SU-DHL-6 (cell line): ENCODE data around the gene DAPK1.
"Not testable (repeated sequence)": the region's sequence is repeated elsewhere in the genome, so short reads cannot be mapped to it uniquely, and the experiment has no call there.

ENCODE experiments used
- H2AFZ ChIP-seq: fragments of 200-600 bp; sonication (generic); 2 replicates; pipeline ENCODE4 v1.6.1; 2014; ENCODE audit warnings: low read depth, mild to moderate bottlenecking, moderate library complexity, mixed read lengths, antibody characterized with exemption, low read length; ENCODE audit not compliant: severe bottlenecking
- H3F3A ChIP-seq: fragments of 200-600 bp; shearing (Covaris generic); 2 replicates; pipeline ENCODE4 v1.6.0; 2016; ENCODE audit warnings: antibody characterized with exemption, mild to moderate bottlenecking; ENCODE audit not compliant: insufficient read depth
- H3K27ac ChIP-seq: fragments of 200-600 bp; sonication (generic); 2 replicates; pipeline ENCODE4 v1.5.1; 2016; ENCODE audit warnings: low read depth, mild to moderate bottlenecking, low read length, moderate library complexity, mixed read lengths
- H3K27me3 ChIP-seq: fragments of 200-600 bp; sonication (generic), shearing (Covaris generic); 2 replicates; pipeline ENCODE4 v1.6.0; 2014; ENCODE audit warnings: mild to moderate bottlenecking, low read length
- H3K36me3 ChIP-seq: fragments of 200-600 bp; sonication (generic); 2 replicates; pipeline ENCODE4 v1.6.1; 2014; ENCODE audit warnings: mild to moderate bottlenecking, low read length, mixed read lengths
- H3K4me2 ChIP-seq: fragments of 300-600, 200-600 bp; shearing (Covaris generic), sonication (generic); 2 replicates; pipeline ENCODE4 v1.6.0; 2014; ENCODE audit warnings: low read length, low read depth, mild to moderate bottlenecking; ENCODE audit not compliant: poor library complexity, severe bottlenecking
- H3K4me3 ChIP-seq: fragments of 200-600 bp; sonication (generic); 2 replicates; pipeline ENCODE4 v1.5.1; 2014; ENCODE audit warnings: antibody characterized with exemption, low read length, mild to moderate bottlenecking, mixed read lengths; ENCODE audit not compliant: insufficient read depth, poor library complexity, severe bottlenecking
- H3K79me2 ChIP-seq: fragments of 200-600 bp; sonication (generic); 2 replicates; pipeline ENCODE4 v1.6.1; 2014; ENCODE audit warnings: mild to moderate bottlenecking, low read length, moderate library complexity; ENCODE audit not compliant: insufficient read depth
- H3K9ac ChIP-seq: fragments of 200-600 bp; sonication (generic); 2 replicates; pipeline ENCODE4 v1.7.0; 2014; ENCODE audit warnings: mild to moderate bottlenecking, low read length
- H3K9me2 ChIP-seq: fragments of 200-600 bp; sonication (generic); replicated peaks from 2 replicates; pipeline ENCODE4 v1.6.1; 2014; ENCODE audit warnings: low read length; ENCODE audit not compliant: insufficient read depth
- H3K9me3 ChIP-seq: fragments of 200-600 bp; sonication (generic); 2 replicates; pipeline ENCODE4 v1.6.1; 2014; ENCODE audit warnings: low read length, mixed read lengths; ENCODE audit not compliant: insufficient read depth
- H4K20me1 ChIP-seq: fragments of 200-600 bp; sonication (generic); 2 replicates; pipeline ENCODE4 v1.6.1; 2014; ENCODE audit warnings: low read depth, mild to moderate bottlenecking, antibody characterized with exemption, low read length, moderate library complexity, mixed read lengths
- EZH2phosphoT487 ChIP-seq: fragments of 200-600 bp; sonication (generic), shearing (Covaris generic); conservative IDR thresholded peaks from 2 replicates; pipeline ENCODE4 v1.6.1; 2018; ENCODE audit warnings: mild to moderate bottlenecking, antibody characterized with exemption, low read length, moderate library complexity, mixed read lengths
- TF ChIP-seq, protein P1 (sequence below): fragments of 200-600 bp; sonication (generic); IDR thresholded peaks from one replicate; pipeline ENCODE4 v1.5.1; 2017; ENCODE audit warnings: antibody characterized with exemption, mild to moderate bottlenecking, low read length, moderate library complexity; ENCODE audit not compliant: insufficient read depth, poor library complexity, severe bottlenecking

DAPK1 gene

DNA sequence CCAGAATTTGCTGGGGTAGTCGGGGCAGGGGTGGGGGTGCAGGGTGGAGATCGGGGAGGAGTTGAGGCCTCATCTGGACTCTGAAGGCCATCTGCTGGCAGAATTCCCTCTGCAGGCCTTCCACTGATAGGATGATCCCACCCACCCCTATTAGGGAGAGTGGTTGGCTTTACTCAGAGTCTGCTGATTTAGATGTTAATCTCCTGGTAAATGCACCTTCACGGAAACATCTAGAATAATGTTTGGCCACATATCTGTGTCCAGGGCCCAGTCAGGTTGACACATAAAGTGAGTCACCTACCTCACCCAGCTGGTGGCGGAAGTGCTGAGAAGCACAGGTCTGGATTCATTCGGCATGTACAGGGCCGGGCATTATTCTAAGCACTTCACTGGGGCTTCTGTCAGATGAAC lies 50.0 kb downstream of the DAPK1 start:
- Histone ChIP-seq H3F3A (no peaks in the 10 kb centered on the region), H3K27me3 (no peaks in the 10 kb centered on the region), H3K79me2 (no peaks in the 10 kb centered on the region), H3K4me2 (no peak overlapping the region), H3K9me3 (no peaks in the 10 kb centered on the region), H3K36me3 (no peaks in the 10 kb centered on the region), H3K4me3 (no peak overlapping the region), H3K9ac (no peak overlapping the region), H4K20me1 (no peaks in the 10 kb centered on the region), H3K9me2 (no peaks in the 10 kb centered on the region), H3K27ac (no peak overlapping the region), H2AFZ (no peak overlapping the region)
- TF ChIP-seq EZH2phosphoT487 = no peak
- TF ChIP-seq, protein P1, sequence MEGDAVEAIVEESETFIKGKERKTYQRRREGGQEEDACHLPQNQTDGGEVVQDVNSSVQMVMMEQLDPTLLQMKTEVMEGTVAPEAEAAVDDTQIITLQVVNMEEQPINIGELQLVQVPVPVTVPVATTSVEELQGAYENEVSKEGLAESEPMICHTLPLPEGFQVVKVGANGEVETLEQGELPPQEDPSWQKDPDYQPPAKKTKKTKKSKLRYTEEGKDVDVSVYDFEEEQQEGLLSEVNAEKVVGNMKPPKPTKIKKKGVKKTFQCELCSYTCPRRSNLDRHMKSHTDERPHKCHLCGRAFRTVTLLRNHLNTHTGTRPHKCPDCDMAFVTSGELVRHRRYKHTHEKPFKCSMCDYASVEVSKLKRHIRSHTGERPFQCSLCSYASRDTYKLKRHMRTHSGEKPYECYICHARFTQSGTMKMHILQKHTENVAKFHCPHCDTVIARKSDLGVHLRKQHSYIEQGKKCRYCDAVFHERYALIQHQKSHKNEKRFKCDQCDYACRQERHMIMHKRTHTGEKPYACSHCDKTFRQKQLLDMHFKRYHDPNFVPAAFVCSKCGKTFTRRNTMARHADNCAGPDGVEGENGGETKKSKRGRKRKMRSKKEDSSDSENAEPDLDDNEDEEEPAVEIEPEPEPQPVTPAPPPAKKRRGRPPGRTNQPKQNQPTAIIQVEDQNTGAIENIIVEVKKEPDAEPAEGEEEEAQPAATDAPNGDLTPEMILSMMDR = no peak

- Histone ChIP-seq H3K27me3 (no peaks in the 10 kb centered on the region), H2AFZ (no peak overlapping the region), H3K36me3 (no peaks in the 10 kb centered on the region), H3K27ac (no peak overlapping the region), H3K4me2 (no peak overlapping the region), H3K9me2 (no peaks in the 10 kb centered on the region), H3K9me3 (no peaks in the 10 kb centered on the region), H3F3A (no peaks in the 10 kb centered on the region), H4K20me1 (no peaks in the 10 kb centered on the region), H3K9ac (no peak overlapping the region), H3K79me2 (no peaks in the 10 kb centered on the region), H3K4me3 (no peak overlapping the region)
- TF ChIP-seq, protein P1 = no peak
- TF ChIP-seq EZH2phosphoT487 = no peak
Measured at GRCh38 chr9:87548159-87548558, 50.5 kb downstream of the DAPK1 start.

- H3K4me2 ChIP-seq, H3K79me2 ChIP-seq, H2AFZ ChIP-seq, H3K9ac ChIP-seq, H3K27me3 ChIP-seq, H3K27ac ChIP-seq, H3F3A ChIP-seq, H3K9me3 ChIP-seq, H3K4me3 ChIP-seq, H4K20me1 ChIP-seq, H3K36me3 ChIP-seq, H3K9me2 ChIP-seq: not testable (repeated sequence)
Measured at GRCh38 chr9:87549088-87549487, 51.4 kb downstream of the DAPK1 start.

DNA sequence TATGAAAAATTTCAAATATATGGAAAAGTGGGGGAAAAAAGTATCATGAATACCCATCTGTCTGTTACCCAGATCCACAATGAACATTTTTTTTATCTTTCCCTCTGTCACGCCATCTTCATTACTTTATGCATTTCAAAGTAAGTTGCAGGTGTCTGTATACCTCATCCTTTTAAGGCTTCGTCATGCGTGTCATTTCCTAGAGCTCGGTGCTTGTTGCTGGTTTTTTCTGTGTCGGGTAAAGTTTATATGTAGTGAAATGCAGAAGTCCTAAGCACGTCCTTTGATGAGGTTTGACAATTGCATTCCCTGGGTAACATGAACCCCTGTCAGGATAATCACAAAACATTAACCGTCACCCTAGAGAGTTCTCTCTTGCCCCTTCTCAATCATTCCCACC lies 52.1 kb downstream of the DAPK1 start:
- H3K9me2 ChIP-seq = no peaks in the 10 kb centered on the region
- no peaks in the 10 kb centered on the region for H3K36me3 ChIP-seq
- no peak overlapping the region for H3K9ac ChIP-seq
- H3K9me3 ChIP-seq = no peaks in the 10 kb centered on the region
- H3K27ac ChIP-seq = no peak overlapping the region
- no peak overlapping the region for H3K4me3 ChIP-seq
- no peaks in the 10 kb centered on the region for H3K79me2 ChIP-seq
- no peaks in the 10 kb centered on the region for H4K20me1 ChIP-seq
- no peaks in the 10 kb centered on the region for H3K27me3 ChIP-seq
- no peak overlapping the region for H3K4me2 ChIP-seq
- no peaks in the 10 kb centered on the region for H3F3A ChIP-seq
- no peak overlapping the region for H2AFZ ChIP-seq
- TF ChIP-seq, protein P1 = no peak
- no peak for TF ChIP-seq EZH2phosphoT487
